ENCODE measurements around the gene TRMT44.

- TF ChIP-seq GLIS3 (CRISPR knock-in tag; IDR thresholded peaks at IDR 0.05) (no peak), ZFP30 (CRISPR knock-in tag; IDR thresholded peaks at IDR 0.05) (no peak), ZNF70 (CRISPR knock-in tag; IDR thresholded peaks at IDR 0.05) (no peak), ZC3H10 (CRISPR knock-in tag; IDR thresholded peaks at IDR 0.05) (no peak)
These were observed 69.6 kb downstream of the TRMT44 start for GRCh38 chr4:8510191-8510590.
